A673 (cell line): ENCODE data around the gene ITCH.

Source experiments
- EZH2 ChIP-seq: fragments of 200-600 bp; sonication (generic); IDR thresholded peaks from 2 replicates; pipeline ENCODE4 v1.6.1; 2017; ENCODE audit warnings: borderline replicate concordance, low read depth, mild to moderate bottlenecking, mixed read lengths, antibody characterized with exemption, low read length; ENCODE audit not compliant: poor library complexity, severe bottlenecking
- TF ChIP-seq, protein P1 (sequence below): fragments of 300-800, 200-600 bp; sonication (generic); conservative IDR thresholded peaks from 2 replicates; pipeline ENCODE4 v1.5.1; 2017; ENCODE audit warnings: low read depth, mild to moderate bottlenecking, antibody characterized with exemption, low read length, moderate library complexity, mixed read lengths

DNA sequence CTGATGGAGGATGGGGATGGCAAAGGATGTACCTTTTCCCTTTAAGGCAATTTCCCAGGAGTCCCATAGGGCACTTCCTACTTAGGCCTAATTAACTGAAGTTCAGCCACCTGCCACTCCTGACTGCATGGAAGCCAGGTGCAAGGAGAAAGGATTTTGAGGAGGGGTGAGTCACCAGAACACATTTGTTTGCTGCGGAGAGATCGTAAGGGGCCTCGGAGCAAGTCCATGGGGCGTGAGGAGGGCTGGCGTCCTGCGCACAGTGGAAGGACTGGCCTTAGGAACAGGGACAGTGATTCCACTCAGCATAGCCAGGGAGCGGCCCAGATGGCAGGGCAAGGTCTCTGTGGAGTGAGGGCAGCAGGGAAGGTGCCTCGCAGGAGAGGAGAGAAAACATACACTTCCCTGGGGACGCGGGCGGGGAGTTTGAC is 183.7 kb downstream of the ITCH start:
- TF ChIP-seq EZH2 = no peak
- TF ChIP-seq, protein P1, sequence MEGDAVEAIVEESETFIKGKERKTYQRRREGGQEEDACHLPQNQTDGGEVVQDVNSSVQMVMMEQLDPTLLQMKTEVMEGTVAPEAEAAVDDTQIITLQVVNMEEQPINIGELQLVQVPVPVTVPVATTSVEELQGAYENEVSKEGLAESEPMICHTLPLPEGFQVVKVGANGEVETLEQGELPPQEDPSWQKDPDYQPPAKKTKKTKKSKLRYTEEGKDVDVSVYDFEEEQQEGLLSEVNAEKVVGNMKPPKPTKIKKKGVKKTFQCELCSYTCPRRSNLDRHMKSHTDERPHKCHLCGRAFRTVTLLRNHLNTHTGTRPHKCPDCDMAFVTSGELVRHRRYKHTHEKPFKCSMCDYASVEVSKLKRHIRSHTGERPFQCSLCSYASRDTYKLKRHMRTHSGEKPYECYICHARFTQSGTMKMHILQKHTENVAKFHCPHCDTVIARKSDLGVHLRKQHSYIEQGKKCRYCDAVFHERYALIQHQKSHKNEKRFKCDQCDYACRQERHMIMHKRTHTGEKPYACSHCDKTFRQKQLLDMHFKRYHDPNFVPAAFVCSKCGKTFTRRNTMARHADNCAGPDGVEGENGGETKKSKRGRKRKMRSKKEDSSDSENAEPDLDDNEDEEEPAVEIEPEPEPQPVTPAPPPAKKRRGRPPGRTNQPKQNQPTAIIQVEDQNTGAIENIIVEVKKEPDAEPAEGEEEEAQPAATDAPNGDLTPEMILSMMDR = no peak
